Fibroblast of skin of right biceps (primary cell): ENCODE results near the gene TRIM3.

ENCODE experiments used
- DNase-seq: peaks from one replicate; pipeline ENCODE4 v3.0.0-alpha.2; 2013

Gene TRIM3

DNA sequence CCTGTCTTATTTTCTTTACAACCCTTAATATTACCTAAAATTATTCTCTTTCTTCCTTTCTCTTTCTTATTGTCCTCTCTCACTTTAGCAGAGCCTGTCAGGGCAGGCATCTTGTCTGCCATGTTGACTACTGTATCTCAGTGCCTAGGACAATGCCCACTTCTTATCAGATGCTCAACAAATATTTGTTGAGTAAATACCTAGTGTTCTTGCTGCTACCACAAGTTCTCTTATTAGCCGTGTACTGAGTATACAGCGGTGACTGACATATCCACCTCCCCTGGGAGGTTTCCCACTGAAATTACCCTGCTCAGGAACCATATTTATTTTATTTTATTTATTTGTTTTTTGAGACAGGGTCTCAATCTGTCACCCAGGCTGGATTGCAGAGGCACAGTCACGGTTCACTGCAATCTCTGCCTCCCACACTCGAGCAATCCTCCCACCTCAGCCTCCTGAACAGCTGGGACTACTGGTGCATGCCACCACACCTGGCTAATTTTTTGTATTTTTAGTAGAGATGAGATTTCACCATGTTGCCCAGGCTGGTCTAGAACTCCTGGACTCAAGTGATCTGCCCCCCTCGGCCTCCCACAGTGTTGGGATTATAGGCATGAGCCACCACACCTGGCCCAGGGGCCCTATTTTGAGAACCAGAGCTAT lies 39.6 kb downstream of the TRIM3 start:
- DNase-seq: no peak

DNA sequence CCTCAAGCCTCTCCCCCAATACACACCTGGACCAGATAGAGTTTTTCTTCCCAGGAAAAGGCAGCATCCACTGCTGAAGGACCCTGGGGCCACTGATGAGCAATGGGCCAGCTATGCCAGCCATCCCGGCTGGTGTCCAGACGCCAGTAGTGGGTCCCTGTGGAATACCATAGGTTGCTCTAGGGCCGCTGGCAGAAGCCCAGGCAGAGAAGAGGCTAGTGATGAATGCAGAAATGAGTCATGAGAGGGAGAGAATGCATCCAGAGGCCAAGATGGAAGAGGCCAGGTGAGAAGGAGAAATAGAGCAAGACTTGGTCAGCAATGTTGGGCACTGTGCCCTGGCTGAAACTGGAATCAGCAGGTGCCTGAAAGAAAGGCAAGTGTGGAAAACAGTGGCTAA lies 41.9 kb downstream of the TRIM3 start:
- peak; percentile 79 for DNase-seq

DNA sequence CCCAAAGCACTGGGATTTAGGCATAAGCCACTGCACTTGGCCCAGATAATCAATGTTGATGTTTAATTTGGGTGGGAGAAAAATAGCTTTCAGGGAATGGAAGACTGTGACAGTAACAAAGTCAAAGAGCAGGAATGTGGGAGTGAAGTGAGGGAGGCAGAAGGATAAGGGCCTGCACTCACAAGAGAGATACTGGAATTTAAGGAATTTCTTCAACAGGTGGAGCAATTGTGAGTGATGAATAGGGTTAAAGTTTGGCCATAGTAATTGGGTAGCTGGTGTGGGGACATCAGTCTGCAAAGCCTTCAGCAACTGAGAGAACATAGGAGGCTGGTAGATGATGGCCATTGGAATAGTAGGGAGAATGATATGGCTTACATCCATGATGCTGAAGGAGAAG lies 46.2 kb downstream of the TRIM3 start:
- no peak for DNase-seq

DNA sequence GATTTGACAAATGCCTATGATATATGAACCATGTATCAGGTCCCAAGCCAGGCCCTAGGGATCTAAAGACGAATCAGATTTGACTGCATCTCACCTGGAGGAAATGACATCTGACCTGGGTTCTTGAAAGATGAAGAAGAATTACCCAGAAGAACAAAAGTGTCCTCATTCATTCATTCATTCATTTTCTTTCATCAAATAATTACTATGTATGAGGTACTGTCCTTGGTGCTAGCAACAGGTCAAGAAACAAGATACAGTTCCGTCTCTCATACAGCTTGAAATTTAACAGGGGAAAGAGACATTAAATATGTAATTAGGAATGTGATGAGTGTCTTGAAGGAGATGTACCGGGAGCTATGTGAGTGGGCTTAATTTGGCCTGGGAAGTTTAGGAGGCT lies 53.1 kb downstream of the TRIM3 start:
- DNase-seq: no peak

DNA sequence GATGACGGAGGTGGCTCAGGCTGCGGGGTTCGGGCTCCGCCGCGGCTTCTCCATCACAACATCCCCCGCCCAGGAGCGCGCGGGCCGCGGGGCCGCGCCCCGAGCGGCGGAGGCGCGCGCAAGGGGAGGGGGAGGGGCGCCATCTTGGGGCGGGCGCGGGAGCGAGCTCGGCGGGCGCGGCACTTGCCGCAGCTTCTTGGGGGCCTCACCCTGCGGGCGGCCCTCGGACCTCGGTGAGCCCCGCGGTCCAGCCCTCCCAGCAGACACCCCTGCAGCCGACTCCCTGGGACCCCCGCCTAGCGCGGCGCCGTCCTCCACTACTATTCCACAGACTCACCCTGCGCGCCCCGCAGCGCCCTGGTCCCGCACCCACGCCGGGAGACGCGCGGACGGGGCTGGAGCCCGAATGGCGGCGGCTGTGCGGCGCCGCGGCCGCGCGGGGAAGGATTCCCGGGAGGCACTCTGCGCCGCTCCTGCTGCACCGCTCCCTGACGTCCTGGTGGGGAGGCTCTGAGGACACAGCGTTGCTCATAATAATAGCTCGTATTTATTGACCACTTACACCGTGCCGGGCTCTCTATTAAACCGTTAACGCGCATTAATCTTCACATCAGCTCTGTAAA lies 54.6 kb downstream of the TRIM3 start, which contains the start of gene APBB1:
APBB1 (minus strand) TSS at position 86 of the 623 bp plus-strand sequence. CDS start 7,747 bp downstream, outside the sequence.
- DNase-seq: peak; percentile 63

DNA sequence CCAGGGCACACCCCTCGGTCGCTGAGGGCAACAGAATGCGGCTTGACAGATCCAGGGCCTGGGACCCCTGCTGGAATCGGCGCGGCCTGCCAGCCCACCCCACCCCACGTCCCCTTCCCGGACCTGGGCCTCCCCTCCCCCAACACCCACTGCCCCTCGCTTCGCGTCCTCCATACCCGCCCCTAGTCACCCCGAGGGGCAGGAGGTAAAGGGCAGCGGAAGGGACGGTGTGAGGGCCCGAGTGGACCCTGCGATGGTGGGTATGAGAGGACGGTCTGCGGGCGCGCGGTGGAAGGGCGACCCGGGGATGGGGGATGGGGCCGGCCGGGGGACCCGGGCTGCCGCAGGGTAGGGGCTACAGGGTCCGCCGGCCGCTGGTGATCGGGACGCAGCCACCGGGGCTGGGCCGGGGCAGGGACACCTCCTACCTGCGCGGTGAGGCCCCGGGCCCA lies 55.2 kb downstream of the TRIM3 start:
- DNase-seq: no peak

DNA sequence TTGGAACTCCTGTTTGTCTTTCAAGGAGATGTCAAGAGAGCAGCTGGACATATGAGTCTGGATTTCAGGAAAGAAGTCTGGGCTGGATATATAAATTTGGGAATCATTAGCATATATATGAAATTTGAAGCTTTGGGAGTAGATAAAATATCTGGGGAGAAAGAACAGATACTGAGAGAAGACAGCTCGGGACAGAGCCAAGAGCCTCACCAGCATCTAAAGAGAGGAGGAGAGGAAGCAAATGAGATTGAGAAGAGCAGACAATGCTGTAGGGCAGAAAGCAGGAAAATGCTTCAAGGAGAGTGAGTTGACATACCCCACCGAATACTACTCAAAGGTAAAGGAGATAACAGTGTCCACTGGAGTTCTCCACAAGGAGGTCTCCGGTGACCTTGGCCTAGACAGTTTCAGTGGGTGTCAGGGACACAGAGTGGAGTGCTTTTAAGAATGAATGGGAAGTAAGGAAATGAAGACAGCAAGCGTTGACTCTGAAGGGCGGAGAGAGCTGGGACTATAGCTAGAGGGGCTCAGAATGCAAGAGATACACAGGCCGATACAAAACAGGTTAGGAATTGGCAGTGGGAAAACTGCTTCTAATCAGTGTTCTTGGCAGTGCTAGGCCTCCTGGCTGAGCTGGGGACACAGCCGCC lies 55.7 kb downstream of the TRIM3 start:
- DNase-seq: no peak

DNA sequence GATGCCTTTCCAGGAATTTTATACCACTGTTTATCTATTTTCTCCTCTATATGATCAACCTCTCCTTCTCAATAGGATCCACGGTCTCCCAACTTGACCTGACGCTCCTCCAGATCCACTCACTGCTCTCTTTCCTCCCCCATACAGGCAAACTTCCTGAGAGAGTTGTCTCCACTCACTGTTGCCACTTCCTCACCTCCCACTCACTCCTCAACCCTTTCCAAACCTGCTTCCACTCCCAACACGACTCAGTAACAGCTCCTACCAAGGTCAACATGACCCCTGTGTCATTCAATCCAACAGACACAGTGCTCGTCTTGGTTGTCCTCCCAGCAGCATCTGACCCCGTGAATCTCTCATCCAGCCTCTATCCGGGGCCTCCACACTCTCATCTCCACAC lies 57.9 kb downstream of the TRIM3 start:
- DNase-seq: no peak

DNA sequence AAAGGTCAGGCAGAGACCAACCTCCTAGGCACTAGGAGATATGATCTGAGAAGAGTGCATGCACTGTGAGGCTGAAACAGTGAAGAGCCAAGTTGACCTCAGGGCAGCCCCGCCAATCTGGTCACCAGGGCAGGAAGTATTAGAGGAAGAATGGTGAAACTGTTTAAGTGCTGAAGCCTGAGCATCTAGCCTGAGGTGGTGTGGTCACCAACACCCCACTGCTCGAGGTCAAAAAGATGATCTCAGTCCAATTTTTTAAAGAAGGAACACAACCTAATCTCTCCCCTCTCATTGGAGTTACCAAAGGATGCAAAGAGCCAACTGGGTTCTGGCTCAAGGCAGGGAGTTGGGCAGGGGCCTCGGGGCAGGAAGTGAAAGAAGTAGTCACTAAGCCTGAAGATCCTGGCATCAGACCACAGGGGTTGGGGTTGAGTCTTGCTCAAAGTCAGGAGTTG lies 58.8 kb downstream of the TRIM3 start:
- DNase-seq: no peak

DNA sequence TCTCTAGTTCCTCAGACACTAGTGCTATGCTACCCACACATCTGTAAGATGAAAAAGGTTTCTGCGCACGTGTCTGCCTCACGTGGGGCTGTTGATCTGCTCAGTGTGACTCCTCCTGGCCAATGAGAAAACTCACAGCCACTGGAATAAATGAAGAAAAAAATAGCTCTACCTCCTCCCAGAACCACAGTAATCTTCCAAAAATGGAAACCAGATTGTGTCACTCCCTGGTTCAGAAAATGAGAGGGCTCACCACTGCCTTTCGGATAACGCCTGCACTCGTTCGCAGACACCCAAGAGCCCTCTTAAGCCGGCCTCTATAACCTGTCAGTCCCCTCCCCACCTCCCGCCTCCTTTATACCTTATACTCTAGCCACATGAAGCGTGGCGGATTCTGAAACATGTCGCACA lies 59.9 kb downstream of the TRIM3 start:
- peak; percentile 56 for DNase-seq

DNA sequence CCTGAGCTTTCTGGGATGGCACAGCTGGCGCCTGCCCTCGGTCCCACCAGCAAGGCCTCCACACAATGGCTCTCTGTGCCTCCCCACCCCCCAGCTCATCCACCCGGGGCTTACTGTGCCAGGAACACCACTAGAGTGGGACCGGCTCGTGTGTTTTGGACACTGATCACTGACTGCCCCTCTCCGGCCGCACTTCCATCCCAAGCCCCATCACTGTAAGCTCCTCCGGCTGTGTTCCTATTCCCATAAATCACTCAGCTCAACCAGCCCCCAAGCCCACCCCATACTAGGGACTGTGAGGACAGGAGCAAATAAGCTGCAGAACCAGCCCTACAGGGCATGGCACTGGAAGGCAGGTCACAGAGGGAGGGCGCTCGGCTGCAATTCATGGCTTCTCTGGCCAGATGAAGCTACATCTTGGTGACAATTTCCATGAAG lies 62.1 kb downstream of the TRIM3 start:
- no peak for DNase-seq

DNA sequence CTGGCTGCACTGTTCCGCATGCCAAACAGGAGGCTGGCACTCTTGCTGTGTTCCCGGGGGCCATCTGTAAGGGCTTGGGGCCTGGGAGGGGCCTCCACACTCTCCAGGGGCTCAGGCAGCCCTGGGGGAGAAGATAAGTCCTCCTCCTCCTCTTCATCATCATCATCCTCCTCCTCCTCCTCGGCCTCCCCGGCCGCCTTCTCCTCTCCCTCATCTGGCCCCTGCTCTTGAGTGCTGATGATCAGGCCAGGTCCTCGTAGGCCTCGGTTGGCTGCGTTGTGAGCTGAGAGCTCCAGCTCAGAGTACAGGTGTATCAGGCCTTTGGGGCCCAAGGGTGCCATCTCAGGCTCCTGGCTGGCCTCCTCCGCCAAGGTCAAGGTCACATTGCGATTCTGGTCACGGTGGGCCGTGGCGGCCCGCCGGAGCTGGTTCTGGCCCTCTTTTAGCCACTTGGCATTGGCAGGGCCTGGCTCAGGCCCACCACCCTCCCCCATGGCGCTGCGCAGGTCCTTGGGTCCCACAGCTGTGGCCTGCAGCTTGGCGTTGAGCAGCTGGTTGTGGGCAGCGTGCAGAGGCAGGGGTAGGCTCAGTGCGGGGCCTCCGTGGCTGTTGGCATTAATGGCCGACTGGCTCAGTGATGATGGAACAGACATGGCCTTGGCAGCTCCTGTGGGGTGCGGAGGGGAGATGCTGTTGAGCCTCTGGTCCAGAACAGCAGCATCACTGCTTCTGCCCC lies 62.9 kb downstream of the TRIM3 start:
- DNase-seq: no peak

DNA sequence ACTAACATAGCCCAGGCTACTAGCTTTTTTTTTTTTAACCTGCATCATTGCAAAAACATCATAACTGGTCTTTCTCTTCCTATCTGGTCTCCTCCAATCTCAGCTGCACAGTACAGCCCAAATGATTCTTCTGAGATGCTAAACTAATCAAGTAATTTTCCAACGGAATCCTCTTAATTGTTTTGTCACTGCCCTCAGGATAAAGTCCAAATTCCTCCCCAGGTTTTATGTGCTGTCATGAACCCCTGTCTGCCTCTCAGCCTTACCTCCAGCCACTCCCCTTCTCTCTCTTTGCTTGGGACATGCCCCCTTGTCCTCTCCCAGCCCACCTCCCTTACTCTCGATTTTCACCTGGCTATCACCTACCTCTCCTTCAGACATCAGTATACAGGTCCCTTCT lies 67.4 kb downstream of the TRIM3 start:
- DNase-seq: no peak

DNA sequence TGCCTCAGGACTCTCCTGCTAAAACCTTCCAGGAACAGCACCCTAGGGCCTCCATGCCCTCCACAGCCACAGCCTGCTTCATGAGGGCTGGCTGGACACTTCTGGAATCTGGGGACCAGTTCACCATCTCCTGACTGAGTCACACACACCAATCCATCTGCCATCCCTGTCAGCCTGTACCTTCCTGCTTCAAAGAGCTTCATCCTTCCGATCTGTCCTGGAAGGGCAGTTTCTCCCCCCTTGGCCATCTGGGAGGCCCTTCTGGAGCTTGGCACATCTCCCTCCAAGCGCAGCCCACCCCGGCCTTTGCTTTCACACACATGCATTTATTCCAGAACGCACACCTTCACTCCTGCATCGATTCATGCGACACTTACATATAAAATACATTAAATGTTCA lies 67.9 kb downstream of the TRIM3 start:
- DNase-seq: no peak

DNA sequence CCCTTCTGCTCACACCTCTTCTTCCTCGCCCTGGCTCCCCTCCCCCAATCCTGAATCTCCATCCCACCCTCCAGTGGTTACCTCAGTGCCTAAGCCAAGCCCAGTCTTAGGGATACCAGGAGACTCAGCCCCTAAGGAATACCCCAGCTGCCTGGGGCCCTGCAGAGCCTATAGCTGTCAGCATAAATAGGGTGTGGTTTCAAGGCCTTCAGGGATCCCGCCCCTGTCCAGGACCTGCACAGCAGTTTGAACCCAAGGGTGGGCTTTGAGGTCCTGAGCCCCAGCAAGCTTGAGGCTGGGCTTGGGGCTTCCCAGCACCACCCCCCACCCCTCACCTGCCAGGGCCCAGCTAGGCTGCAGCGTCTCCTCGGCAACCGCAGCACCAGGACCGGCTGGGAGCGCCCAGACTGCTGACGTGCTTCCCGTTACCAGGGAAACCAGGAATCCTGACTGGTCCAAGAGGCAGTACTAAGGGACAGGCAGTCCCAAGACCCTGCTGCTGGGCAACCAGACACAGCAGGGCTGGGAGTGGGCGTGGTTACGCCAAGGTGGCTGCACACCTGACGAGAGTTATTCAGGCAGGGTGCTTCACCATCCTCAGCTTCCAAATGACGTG lies 68.6 kb downstream of the TRIM3 start:
- DNase-seq: peak; percentile 17

DNA sequence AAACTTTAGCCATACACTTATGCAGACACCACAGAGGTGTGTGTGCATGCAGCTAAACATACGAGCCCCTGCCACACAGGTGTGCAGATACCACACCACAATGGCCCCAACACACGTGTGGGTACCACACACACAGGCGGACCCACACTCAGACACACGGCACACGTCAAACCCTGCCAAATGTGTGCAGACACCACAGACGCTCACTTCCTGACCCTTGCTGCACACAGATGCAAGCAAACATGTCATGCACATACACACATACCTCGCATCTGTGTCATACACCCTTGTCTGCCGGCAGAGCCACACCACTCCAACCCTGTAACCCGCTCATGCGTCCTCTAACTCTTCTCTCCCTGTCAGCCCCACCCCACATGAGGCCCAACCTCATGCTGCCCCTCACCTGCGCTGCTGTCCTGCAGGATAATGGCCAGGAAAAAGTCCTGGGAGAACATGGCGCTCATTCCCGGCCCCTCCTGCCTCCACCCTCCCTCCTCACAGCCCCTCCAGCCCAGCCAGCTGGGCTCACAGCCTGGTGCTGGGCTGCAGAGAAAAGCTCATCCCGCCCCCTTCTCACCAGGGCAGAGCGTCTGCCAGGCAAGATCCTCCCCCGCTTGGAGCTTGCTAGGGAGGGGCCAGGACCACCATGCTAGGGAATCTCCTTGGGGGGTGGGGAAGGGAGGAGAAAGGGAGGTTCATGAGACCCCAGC lies 69.2 kb downstream of the TRIM3 start:
- DNase-seq: peak; percentile 80

DNA sequence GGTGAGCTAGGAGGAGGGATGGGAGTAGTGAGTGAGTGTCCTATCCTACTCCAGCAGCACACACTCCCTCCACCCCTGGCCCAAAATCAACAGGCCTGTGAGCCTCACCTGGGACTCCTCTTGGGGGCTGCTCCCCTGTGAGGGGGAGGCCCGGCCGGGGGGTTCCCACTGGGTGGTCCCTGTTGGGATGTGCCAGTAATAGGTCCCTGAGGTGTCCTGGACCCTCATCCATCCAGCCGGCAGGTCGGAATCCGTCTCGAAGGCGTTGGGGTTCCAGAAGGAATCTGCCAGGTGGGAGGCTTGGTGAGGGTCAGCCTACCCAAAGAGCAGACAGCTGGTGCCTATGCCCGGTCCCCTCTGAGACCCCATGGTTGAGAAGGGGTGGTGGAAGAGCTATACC lies 70.2 kb downstream of the TRIM3 start:
- no peak for DNase-seq

DNA sequence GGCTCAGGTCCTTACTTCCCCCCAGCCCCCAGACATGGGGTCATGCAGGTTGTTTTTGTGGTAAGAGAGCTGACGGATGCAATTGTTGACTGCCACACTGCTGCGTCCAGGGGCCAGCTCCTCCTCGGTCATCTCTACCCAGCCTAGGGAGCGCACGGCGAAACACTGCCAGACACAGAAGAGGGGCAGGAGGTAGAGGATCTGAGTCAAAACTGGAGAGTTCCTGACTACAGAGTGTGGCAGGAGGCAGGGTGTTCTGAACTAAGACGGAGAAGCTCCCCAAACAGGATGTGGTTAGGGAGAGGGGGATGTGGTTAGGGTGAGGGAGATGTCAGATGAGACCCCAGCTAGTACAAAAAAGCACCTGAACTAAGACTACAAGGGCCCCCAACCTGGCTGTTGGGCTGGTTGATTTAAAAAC lies 71.2 kb downstream of the TRIM3 start:
- peak; percentile 48 for DNase-seq

DNA sequence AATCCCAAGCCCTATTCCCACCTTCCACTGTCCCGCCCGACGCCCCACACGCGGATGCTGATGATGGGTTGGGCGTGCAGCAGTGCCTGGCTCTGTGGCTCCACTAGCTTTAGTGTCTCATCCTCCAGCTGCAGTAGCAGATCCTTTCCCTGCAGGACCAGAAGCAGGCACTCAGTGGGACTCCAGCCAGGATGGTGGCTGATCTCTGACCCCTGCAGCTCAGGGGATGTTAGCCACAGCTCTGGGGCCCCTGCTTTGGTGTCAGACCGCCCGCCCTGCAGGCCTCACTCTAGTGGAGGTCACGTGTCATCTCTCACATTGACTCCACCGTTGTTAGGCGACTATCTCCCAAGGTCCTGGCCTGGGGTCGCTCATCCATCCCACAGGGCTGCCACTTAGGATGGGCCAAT lies 71.7 kb downstream of the TRIM3 start:
- no peak for DNase-seq

DNA sequence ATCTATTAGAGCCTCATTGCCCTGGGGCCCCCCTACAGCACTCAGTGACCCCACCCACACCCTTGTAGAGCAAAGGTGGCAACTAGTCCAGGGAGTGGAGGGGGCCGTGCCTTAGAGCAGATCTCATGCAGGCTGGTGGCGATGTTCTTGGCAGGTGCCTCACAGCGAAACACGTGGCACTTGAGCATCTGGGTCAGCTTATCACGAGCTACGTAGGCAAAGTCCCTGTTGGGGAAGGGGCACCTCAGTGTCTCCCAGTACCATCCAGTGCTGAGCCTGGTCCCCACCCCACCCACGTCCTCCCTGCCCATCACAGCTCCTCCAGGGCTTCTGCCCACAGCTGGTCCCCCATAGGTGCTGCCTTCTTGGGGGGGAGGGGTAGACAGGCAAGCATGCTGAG lies 72.3 kb downstream of the TRIM3 start:
- DNase-seq: no peak

DNA sequence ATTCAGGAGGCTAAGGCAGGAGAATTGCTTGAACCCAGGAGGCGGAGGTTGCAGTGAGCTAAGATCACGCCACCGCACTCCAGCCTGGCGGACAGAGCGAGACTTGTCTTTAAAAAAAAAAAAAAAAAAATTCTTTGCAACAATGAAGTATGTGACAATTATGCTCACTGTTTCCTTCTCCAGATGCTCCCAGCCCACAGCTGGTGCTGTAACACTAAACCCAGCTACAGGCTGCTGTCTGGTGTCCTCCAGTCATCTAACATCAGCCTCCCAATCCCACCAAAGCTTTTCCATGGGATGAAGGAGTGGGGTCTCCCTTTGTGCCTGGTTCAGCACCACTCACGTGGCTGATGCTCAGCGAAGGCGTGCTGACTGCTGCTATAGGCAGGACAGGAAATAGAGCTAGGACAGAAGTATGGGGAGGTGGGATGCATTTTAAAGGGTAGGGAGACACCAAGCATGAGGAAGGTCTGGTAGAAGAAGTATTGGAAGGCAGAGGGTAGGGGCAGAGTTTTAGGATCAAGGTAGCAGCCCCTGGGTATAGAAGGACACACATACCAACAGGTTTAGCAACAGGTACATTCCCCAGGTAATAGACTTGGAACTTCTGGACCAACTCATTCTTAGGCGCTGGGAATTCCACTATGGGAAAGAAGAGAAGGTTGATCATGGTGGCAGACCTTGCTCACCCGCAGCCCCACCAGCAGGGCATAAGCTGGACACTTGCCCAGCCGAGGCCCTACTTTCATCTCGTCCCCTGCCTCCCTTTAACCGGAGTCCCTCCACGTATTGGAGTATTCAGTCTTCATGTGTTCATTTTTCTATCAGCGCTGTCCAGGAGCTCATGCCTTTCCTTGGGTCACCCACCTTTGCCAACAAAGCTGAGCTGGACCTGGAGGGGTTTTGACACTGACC lies 73.1 kb downstream of the TRIM3 start:
- no peak for DNase-seq
